Neural progenitor cell (in vitro differentiated cells): ENCODE results near the gene MORC2.

Experiments
- CTCF ChIP-seq: fragments of 200-600 bp; sonication (generic); IDR thresholded peaks from 2 replicates; pipeline ENCODE4 v1.5.1; 2017; ENCODE audit warnings: antibody characterized with exemption, mild to moderate bottlenecking
- EZH2phosphoT487 ChIP-seq: fragments of 200-600 bp; sonication (generic); IDR thresholded peaks from 2 replicates; pipeline ENCODE4 v1.6.1; 2017; ENCODE audit warnings: antibody characterized with exemption

DNA sequence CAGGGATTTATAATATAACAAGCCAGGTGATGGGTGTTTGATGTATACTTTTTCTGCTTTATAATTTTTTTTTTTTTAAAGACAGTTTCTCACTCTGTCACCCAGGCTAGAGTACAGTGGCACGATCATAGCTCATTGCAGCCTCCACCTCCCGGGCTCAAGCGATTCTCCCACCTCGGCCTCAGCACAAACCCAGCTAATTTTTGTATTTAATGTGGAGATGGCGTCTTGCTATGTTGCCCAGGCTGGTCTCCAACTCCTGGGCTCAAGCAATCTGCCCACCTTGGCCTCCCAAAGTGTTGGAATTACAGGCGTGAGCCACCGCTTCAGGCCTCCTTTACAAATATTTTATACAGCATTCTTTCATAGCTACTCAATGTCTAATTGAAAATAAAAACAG, 48.6 kb downstream of the MORC2 start:
- TF ChIP-seq CTCF (no peak), EZH2phosphoT487 (no peak)
